Liver (tissue), 9 donors: ENCODE measurements around the gene PELI1. TPM values are rescaled to one million over a fixed set of nuclear protein-coding genes. Genes with fewer than 3 reads are reported as not detected.

Experiments
- DNase-seq: peaks from one replicate; pipeline ENCODE4 v3.0.0-alpha.2; 2017; ENCODE audit warnings: low spot score
- H3K27ac ChIP-seq, 2 donors: one replicate each; pipeline ENCODE4 v1.7.0; 2013; ENCODE audit warnings: inconsistent platforms in 2 of 2, low read length in 2 of 2, control low read depth in 1 of 2, low read depth in 1 of 2, mild to moderate bottlenecking in 1 of 2
- H3K27me3 ChIP-seq, 4 donors: one replicate each; pipeline versions ENCODE4 v1.6.1 to v1.7.0; 2013; ENCODE audit warnings: low read length in 3 of 4, inconsistent platforms in 1 of 4, mild to moderate bottlenecking in 1 of 4, moderate library complexity in 1 of 4; ENCODE audit not compliant: control insufficient read depth in 4 of 4, insufficient read depth in 4 of 4
- H3K36me3 ChIP-seq, 4 donors: one replicate each; pipeline versions ENCODE4 v1.6.1 to v1.7.0; 2013; ENCODE audit warnings: low read length in 3 of 4, mild to moderate bottlenecking in 3 of 4, low read depth in 1 of 4, moderate library complexity in 1 of 4; ENCODE audit not compliant: control insufficient read depth in 4 of 4, insufficient read depth in 3 of 4
- H3K4me1 ChIP-seq, 4 donors: one replicate each; pipeline versions ENCODE4 v1.6.1 to v1.7.0; 2013; ENCODE audit warnings: low read length in 3 of 4, mild to moderate bottlenecking in 3 of 4, moderate library complexity in 1 of 4; ENCODE audit not compliant: control insufficient read depth in 4 of 4, insufficient read depth in 4 of 4
- H3K4me3 ChIP-seq, 3 donors: one replicate each; pipeline versions ENCODE4 v1.6.1 to v1.7.0; 2013; ENCODE audit warnings: low read length in 3 of 3, control low read depth in 1 of 3, low read depth in 1 of 3, mild to moderate bottlenecking in 1 of 3
- H3K9ac ChIP-seq, 2 donors: one replicate each; pipeline ENCODE4 v1.7.0; 2013; ENCODE audit warnings: low read length in 2 of 2, mild to moderate bottlenecking in 2 of 2, moderate library complexity in 2 of 2, control low read depth in 1 of 2, low read depth in 1 of 2
- H3K9me3 ChIP-seq, 4 donors: one replicate each; pipeline versions ENCODE4 v1.6.1 to v1.7.0; 2013; ENCODE audit warnings: low read length in 3 of 4; ENCODE audit not compliant: control insufficient read depth in 4 of 4
- CTCF ChIP-seq: fragments of 150-350 bp; IDR thresholded peaks from 2 replicates; pipeline ENCODE4 v1.5.1; 2017; ENCODE audit warnings: improper control_type of control experiment, low read depth, low read length; ENCODE audit not compliant: missing input control
- EGR1 ChIP-seq, 2 donors: IDR thresholded peaks; 2 replicates each; pipeline ENCODE4 v1.6.1; 2016 to 2018; ENCODE audit warnings: antibody characterized with exemption in 2 of 2, low read depth in 2 of 2
- GABPA ChIP-seq, 2 donors: IDR thresholded peaks in 1 of 2; conservative IDR thresholded peaks in 1 of 2; 2 replicates each; pipeline ENCODE4 v1.6.1; 2016; ENCODE audit warnings: antibody characterized with exemption in 2 of 2, mild to moderate bottlenecking in 1 of 2, moderate library complexity in 1 of 2
- MAX ChIP-seq: IDR thresholded peaks from 2 replicates; pipeline ENCODE4 v1.6.1; 2016; ENCODE audit warnings: antibody characterized with exemption
- NR2F2 ChIP-seq: IDR thresholded peaks from 2 replicates; pipeline ENCODE4 v1.6.1; 2016; ENCODE audit warnings: antibody characterized with exemption
- RAD21 ChIP-seq, 2 donors: IDR thresholded peaks; 2 replicates each; pipeline ENCODE4 v1.6.1; 2016; ENCODE audit warnings: antibody characterized with exemption in 2 of 2, mild to moderate bottlenecking in 2 of 2
- RXRA ChIP-seq, 2 donors: IDR thresholded peaks; 2 replicates each; pipeline ENCODE4 v1.6.1; 2017 to 2018; ENCODE audit warnings: antibody characterized with exemption in 2 of 2, mild to moderate bottlenecking in 1 of 2
- SP1 ChIP-seq: IDR thresholded peaks from 2 replicates; pipeline ENCODE4 v1.6.1; 2018; ENCODE audit warnings: antibody characterized with exemption, mild to moderate bottlenecking
- TAF1 ChIP-seq: conservative IDR thresholded peaks from 2 replicates; pipeline ENCODE4 v1.6.1; 2016; ENCODE audit warnings: antibody characterized with exemption, mild to moderate bottlenecking
- ZBTB33 ChIP-seq: IDR thresholded peaks from 2 replicates; pipeline ENCODE4 v1.6.1; 2016; ENCODE audit warnings: antibody characterized with exemption
- WGBS: extraction: QIAGEN DNeasy Blood & Tissue Kit; methylation state at CpG from one replicate; pipeline ENCODE4 v1.1.7; 2013; 5-methylcytosine and 5-hydroxymethylcytosine counted together
- polyA plus RNA-seq, 2 donors: library from polyadenylated mRNA; stranded (reverse) in 1 of 2; unstranded in 1 of 2; fragments of 200-250 nt in 1 of 2; fragments of >200 nt in 1 of 2; fragmentation: Nextera tagmentation in 1 of 2; extraction: Ambion mirVana in 1 of 2; gene quantifications; one replicate each; pipeline versions ENCODE4 v1.2.1 to v1.2.3, GENCODE V29; 2013 to 2015
- total RNA-seq, 2 donors: library from RNA; depleted of rRNA; stranded (reverse); fragments of >200 nt; gene quantifications; one replicate each; pipeline ENCODE4 v1.2.3, GENCODE V29; 2014
- donor health status: healthy.
- donor health status: healthy.
- donor health status: healthy.
- donor health status: healthy.
- donor health status: healthy.

The PELI1 gene
- total and polyA plus RNA-seq, 4 donors: 4.5 to 21.3 (median 7.4) TPM

- TF ChIP-seq ZBTB33: no peak
- TF ChIP-seq RAD21 (IDR thresholded peaks at IDR 0.05): no peak
- no peak for TF ChIP-seq GABPA (IDR thresholded peaks at IDR 0.05 in 1 of 2, conservative IDR thresholded peaks at IDR 0.05 in 1 of 2)
- no peak for TF ChIP-seq SP1
Measured at GRCh38 chr2:64056021-64056420, 88.2 kb downstream of the PELI1 start (continued).

- H3K27ac ChIP-seq: no peak overlapping the region
- 70% methylated on average over 4 of the region's 4 CpGs for WGBS
- TF ChIP-seq TAF1: no peak
- no peak for TF ChIP-seq RAD21 (IDR thresholded peaks at IDR 0.05)
- TF ChIP-seq GABPA (IDR thresholded peaks at IDR 0.05 in 1 of 2, conservative IDR thresholded peaks at IDR 0.05 in 1 of 2): no peak
- no peak for TF ChIP-seq MAX
- no peak overlapping the region for H3K9ac ChIP-seq
- no peaks in the 10 kb centered on the region for H3K9me3 ChIP-seq
- H3K4me1 ChIP-seq: peaks cover 0 to 6% (median 0%) of the 10 kb centered on the region in 4 donors
- H3K4me3 ChIP-seq: no peak overlapping the region
- DNase-seq: no peak
- H3K36me3 ChIP-seq: no peaks in the 10 kb centered on the region
- H3K27me3 ChIP-seq: no peaks in the 10 kb centered on the region
Measured at GRCh38 chr2:64054161-64054915, 89.9 kb downstream of the PELI1 start.

- H3K9ac ChIP-seq: no peak overlapping the region
- H3K4me3 ChIP-seq: no peak overlapping the region
- no peaks in the 10 kb centered on the region for H3K27me3 ChIP-seq
- no peak for DNase-seq
- WGBS: 86% methylated on average over 3 of the region's 3 CpGs
- peaks cover 0 to 6% (median 0%) of the 10 kb centered on the region in 4 donors for H3K4me1 ChIP-seq
- TF ChIP-seq NR2F2 (peak; percentile 55), EGR1 (IDR thresholded peaks at IDR 0.05; ENCODE audit: low read depth in 2 of 2) (no peak), RAD21 (IDR thresholded peaks at IDR 0.05) (peak; percentile 8 to 33)
- no peaks in the 10 kb centered on the region for H3K9me3 ChIP-seq
- H3K27ac ChIP-seq: no peak overlapping the region
- no peaks in the 10 kb centered on the region for H3K36me3 ChIP-seq
Measured at GRCh38 chr2:64052463-64053241, 91.6 kb downstream of the PELI1 start.

- no peak overlapping the region for H3K4me3 ChIP-seq
- peak; percentile 40 for DNase-seq
- no peaks in the 10 kb centered on the region for H3K36me3 ChIP-seq
- no peak overlapping the region for H3K27ac ChIP-seq
- H3K4me1 ChIP-seq: peaks cover 0 to 6% (median 0%) of the 10 kb centered on the region in 4 donors
- H3K9me3 ChIP-seq: no peaks in the 10 kb centered on the region
- no peaks in the 10 kb centered on the region for H3K27me3 ChIP-seq
- TF ChIP-seq RXRA (IDR thresholded peaks at IDR 0.05) (peak; percentile 25 to 42), SP1 (no peak), MAX (peak; percentile 24), CTCF (peak; percentile 94), EGR1 (IDR thresholded peaks at IDR 0.05; ENCODE audit: low read depth in 2 of 2) (no peak), RAD21 (IDR thresholded peaks at IDR 0.05) (peak; percentile 100)
- H3K9ac ChIP-seq: no peak overlapping the region
- WGBS: 4% methylated on average over 3 of the region's 3 CpGs
Measured at GRCh38 chr2:64049633-64050220, 94.5 kb downstream of the PELI1 start.
